ENCODE results near the gene CCDC81. TPM values are rescaled to one million over a fixed set of nuclear protein-coding genes. Genes with fewer than 3 reads are reported as not detected.

Gene CCDC81
- total RNA-seq, 2 experiments from 2014 or later, result 0.27 to 0.47 TPM

DNA sequence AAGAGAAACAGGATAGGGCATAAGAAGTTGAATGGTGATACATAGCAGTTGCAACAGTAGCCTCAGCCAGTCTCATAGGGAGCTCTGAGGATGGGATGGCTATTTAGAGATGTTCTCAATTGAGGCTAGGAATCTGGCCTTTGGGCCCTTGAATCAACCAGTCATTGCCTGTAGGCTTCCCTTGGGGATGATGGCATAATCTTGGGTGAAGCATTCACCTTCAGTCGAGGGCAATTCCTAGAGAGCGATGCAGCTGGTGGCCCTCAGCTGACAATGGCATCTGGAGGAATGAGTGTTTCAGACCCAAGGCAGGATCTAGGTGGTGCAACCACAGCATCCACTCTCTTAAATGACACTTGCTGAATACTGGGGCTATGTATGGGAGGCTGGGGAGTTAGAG lies 61.0 kb downstream of the CCDC81 start:
- ChIA-PET POLR2A (no interaction called here), CTCF (no interaction called here)
- Histone ChIP-seq H3K36me3 (ENCODE audit: insufficient read depth, low read length) (no peaks in the 10 kb centered on the region), H3K4me1 (ENCODE audit: insufficient read depth, low read length) (no peaks in the 10 kb centered on the region), H3K27me3 (ENCODE audit: control insufficient read depth in 1 of 2, insufficient read depth in 2 of 2, low read length in 2 of 2) (no peaks in the 10 kb centered on the region), H3K9me3 (ENCODE audit: control insufficient read depth in 1 of 2, insufficient read depth in 1 of 2, low read length in 2 of 2) (peaks cover 0 to 11% of the 10 kb centered on the region in 2 experiments), H3K4me3 (ENCODE audit: low read length) (no peak overlapping the region), H3K27ac (ENCODE audit: low read depth in 1 of 2, low read length in 2 of 2) (no peak overlapping the region)
- no peaks in the 10 kb centered on the region for H3K9me3 Mint-ChIP-seq
- no peak for ATAC-seq (ENCODE audit: poor library complexity)
- H3K36me3 Mint-ChIP-seq (ENCODE audit: low read depth), result peaks cover 7% of the 10 kb centered on the region
- no peak overlapping the region for H3K27ac Mint-ChIP-seq
- H3K4me3 Mint-ChIP-seq, result no peak overlapping the region
- no peaks in the 10 kb centered on the region for H3K27me3 Mint-ChIP-seq
- H3K4me1 Mint-ChIP-seq (ENCODE audit: low read depth), result no peaks in the 10 kb centered on the region
- TF ChIP-seq, protein P1, sequence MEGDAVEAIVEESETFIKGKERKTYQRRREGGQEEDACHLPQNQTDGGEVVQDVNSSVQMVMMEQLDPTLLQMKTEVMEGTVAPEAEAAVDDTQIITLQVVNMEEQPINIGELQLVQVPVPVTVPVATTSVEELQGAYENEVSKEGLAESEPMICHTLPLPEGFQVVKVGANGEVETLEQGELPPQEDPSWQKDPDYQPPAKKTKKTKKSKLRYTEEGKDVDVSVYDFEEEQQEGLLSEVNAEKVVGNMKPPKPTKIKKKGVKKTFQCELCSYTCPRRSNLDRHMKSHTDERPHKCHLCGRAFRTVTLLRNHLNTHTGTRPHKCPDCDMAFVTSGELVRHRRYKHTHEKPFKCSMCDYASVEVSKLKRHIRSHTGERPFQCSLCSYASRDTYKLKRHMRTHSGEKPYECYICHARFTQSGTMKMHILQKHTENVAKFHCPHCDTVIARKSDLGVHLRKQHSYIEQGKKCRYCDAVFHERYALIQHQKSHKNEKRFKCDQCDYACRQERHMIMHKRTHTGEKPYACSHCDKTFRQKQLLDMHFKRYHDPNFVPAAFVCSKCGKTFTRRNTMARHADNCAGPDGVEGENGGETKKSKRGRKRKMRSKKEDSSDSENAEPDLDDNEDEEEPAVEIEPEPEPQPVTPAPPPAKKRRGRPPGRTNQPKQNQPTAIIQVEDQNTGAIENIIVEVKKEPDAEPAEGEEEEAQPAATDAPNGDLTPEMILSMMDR (IDR thresholded peaks at IDR 0.05), result no peak
- DNase-seq, result no peak
- intact Hi-C loops (cut with DNase I, micrococcal nuclease), result no loop called here

DNA sequence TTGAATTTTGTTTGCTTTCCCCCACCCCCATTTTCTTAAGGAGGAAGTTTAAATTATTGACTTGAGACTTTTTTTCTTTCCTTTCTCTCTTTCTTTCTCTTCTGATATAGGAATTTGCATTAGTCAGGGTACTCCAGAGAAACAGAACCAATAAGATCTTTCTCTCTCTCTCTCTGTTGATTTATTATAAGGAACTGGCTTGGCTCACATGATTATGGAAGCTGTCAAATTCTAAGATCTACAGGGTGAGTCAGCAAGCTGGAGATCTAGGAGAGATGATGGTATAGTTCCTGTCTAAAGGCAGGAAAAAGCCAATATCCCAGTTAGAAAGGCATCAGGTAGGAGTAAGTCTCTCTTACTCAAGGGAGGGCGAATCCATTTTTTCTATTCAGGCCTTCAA lies 64.0 kb downstream of the CCDC81 start:
- H3K9me3 ChIP-seq (ENCODE audit: control insufficient read depth in 1 of 2, insufficient read depth in 1 of 2, low read length in 2 of 2), result no peaks in the 10 kb centered on the region
- POLR2A ChIA-PET, result no interaction called here
- no peak overlapping the region for H3K4me3 Mint-ChIP-seq

DNA sequence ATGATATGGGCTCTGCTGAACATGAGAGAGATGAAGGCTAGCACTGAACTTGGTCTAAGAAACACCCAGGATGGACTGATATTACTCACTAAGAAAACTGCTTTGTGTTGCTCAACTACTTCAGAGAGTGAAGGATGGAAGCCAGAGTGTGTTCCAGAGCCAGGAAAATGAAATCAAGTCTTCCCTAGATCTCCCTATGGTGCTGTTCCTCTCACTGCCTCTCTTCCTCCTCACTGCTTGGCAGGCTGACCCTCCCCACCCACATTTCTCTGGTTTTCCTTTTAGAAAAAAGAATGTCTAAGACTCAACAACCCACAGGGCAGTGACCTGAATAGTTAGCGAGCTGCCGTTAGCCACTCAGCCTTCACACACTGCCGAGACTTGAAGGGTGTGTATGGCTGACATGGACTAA lies 65.6 kb downstream of the CCDC81 start:
- Mint-ChIP-seq H3K9me3 (no peaks in the 10 kb centered on the region), H3K27me3 (no peaks in the 10 kb centered on the region), H3K4me3 (no peak overlapping the region), H3K4me1 (ENCODE audit: low read depth) (no peaks in the 10 kb centered on the region), H3K27ac (no peak overlapping the region), H3K36me3 (ENCODE audit: low read depth) (no peaks in the 10 kb centered on the region)
- ATAC-seq (ENCODE audit: poor library complexity) (no peak), DNase-seq (no peak)
- CTCF ChIA-PET, result no interaction called here
- H3K27me3 ChIP-seq (ENCODE audit: control insufficient read depth in 1 of 2, insufficient read depth in 2 of 2, low read length in 2 of 2), result no peaks in the 10 kb centered on the region
- H3K9me3 ChIP-seq (ENCODE audit: control insufficient read depth in 1 of 2, insufficient read depth in 1 of 2, low read length in 2 of 2), result no peaks in the 10 kb centered on the region
- H3K4me1 ChIP-seq (ENCODE audit: insufficient read depth, low read length), result no peaks in the 10 kb centered on the region
- H3K4me3 ChIP-seq (ENCODE audit: low read length), result no peak overlapping the region
- POLR2A ChIA-PET, result no interaction called here
- intact Hi-C loops (cut with DNase I, micrococcal nuclease), result no loop called here
- no peaks in the 10 kb centered on the region for H3K36me3 ChIP-seq (ENCODE audit: insufficient read depth, low read length)
- H3K27ac ChIP-seq (ENCODE audit: low read depth in 1 of 2, low read length in 2 of 2), result no peak overlapping the region
- TF ChIP-seq, protein P1 (IDR thresholded peaks at IDR 0.05), result no peak

More for the DNA sequence above, 64.0 kb downstream of the CCDC81 start:
- Histone ChIP-seq H3K4me3 (ENCODE audit: low read length) (no peak overlapping the region), H3K27ac (ENCODE audit: low read depth in 1 of 2, low read length in 2 of 2) (no peak overlapping the region), H3K4me1 (ENCODE audit: insufficient read depth, low read length) (no peaks in the 10 kb centered on the region), H3K36me3 (ENCODE audit: insufficient read depth, low read length) (no peaks in the 10 kb centered on the region), H3K27me3 (ENCODE audit: control insufficient read depth in 1 of 2, insufficient read depth in 2 of 2, low read length in 2 of 2) (no peaks in the 10 kb centered on the region)
- Mint-ChIP-seq H3K36me3 (ENCODE audit: low read depth) (no peaks in the 10 kb centered on the region), H3K27me3 (no peaks in the 10 kb centered on the region), H3K4me1 (ENCODE audit: low read depth) (no peaks in the 10 kb centered on the region), H3K27ac (no peak overlapping the region), H3K9me3 (no peaks in the 10 kb centered on the region)
- no peak for DNase-seq
- CTCF ChIA-PET, result no interaction called here
- intact Hi-C loops (cut with DNase I, micrococcal nuclease), result no loop called here
- TF ChIP-seq, protein P1 (IDR thresholded peaks at IDR 0.05), result no peak
- no peak for ATAC-seq (ENCODE audit: poor library complexity)
